Adipocyte (in vitro differentiated cells): Measurements from ENCODE around the gene H2BK1.

Experiments used
- DNase-seq: peaks from one replicate; pipeline ENCODE4 v3.0.0-alpha.2; 2015; ENCODE audit warnings: low read depth
- H3K27me3 ChIP-seq: replicated peaks from 2 replicates; pipeline ENCODE4 v1.7.0; 2013; ENCODE audit warnings: mild to moderate bottlenecking, low read length, moderate library complexity; ENCODE audit not compliant: control insufficient read depth, insufficient read depth
- H3K36me3 ChIP-seq: 2 replicates; pipeline ENCODE4 v1.7.0; 2013; ENCODE audit warnings: low read length, mild to moderate bottlenecking, moderate library complexity; ENCODE audit not compliant: control insufficient read depth, insufficient read depth, severe bottlenecking
- H3K4me1 ChIP-seq: 2 replicates; pipeline ENCODE4 v1.7.0; 2013; ENCODE audit warnings: mild to moderate bottlenecking, low read length, moderate library complexity; ENCODE audit not compliant: control insufficient read depth, insufficient read depth
- H3K4me3 ChIP-seq: 2 replicates; pipeline ENCODE4 v1.7.0; 2013; ENCODE audit warnings: mild to moderate bottlenecking, low read length, moderate library complexity
- H3K9ac ChIP-seq: 2 replicates; pipeline ENCODE4 v1.7.0; 2013; ENCODE audit warnings: mild to moderate bottlenecking, low read length, moderate library complexity
- H3K9me3 ChIP-seq: 2 replicates; pipeline ENCODE4 v1.7.0; 2013; ENCODE audit warnings: mild to moderate bottlenecking, low read length, moderate library complexity; ENCODE audit not compliant: control insufficient read depth

Gene H2BK1

GRCh38 chr7:151244196-151244840 is 34.0 kb upstream of the H2BK1 start:
- Histone ChIP-seq H3K4me3 (no peak overlapping the region), H3K9me3 (no peaks in the 10 kb centered on the region), H3K4me1 (peaks cover 49% of the 10 kb centered on the region), H3K36me3 (peaks cover 30% of the 10 kb centered on the region), H3K9ac (peak overlapping the region; percentile 49), H3K27me3 (no peaks in the 10 kb centered on the region)
- peak; percentile 83 for DNase-seq

GRCh38 chr7:151243408-151244195 is 33.3 kb upstream of the H2BK1 start:
- H3K36me3 ChIP-seq: peaks cover 37% of the 10 kb centered on the region
- H3K4me1 ChIP-seq: peaks cover 48% of the 10 kb centered on the region
- DNase-seq: no peak
- peak overlapping the region; percentile 7 for H3K9ac ChIP-seq
- H3K9me3 ChIP-seq: no peaks in the 10 kb centered on the region
- no peak overlapping the region for H3K4me3 ChIP-seq
- H3K27me3 ChIP-seq: no peaks in the 10 kb centered on the region

- Histone ChIP-seq H3K9ac (peak overlapping the region; percentile 7), H3K9me3 (no peaks in the 10 kb centered on the region), H3K4me1 (peaks cover 48% of the 10 kb centered on the region), H3K4me3 (no peak overlapping the region), H3K27me3 (no peaks in the 10 kb centered on the region), H3K36me3 (peaks cover 41% of the 10 kb centered on the region)
- no peak for DNase-seq
These were observed 32.7 kb upstream of the H2BK1 start for GRCh38 chr7:151243045-151243349.

- peaks cover 47% of the 10 kb centered on the region for H3K36me3 ChIP-seq
- H3K9me3 ChIP-seq: no peaks in the 10 kb centered on the region
- no peaks in the 10 kb centered on the region for H3K27me3 ChIP-seq
- no peak overlapping the region for H3K4me3 ChIP-seq
- H3K4me1 ChIP-seq: peaks cover 44% of the 10 kb centered on the region
- peak overlapping the region; percentile 7 for H3K9ac ChIP-seq
- no peak for DNase-seq
These were observed 32.1 kb upstream of the H2BK1 start for GRCh38 chr7:151242159-151243044.

GRCh38 chr7:151241755-151242096 is 31.4 kb upstream of the H2BK1 start:
- Histone ChIP-seq H3K4me1 (peaks cover 37% of the 10 kb centered on the region), H3K9me3 (no peaks in the 10 kb centered on the region), H3K9ac (no peak overlapping the region), H3K4me3 (no peak overlapping the region), H3K27me3 (no peaks in the 10 kb centered on the region), H3K36me3 (peaks cover 54% of the 10 kb centered on the region)
- no peak for DNase-seq

- DNase-seq: no peak
- Histone ChIP-seq H3K9ac (no peak overlapping the region), H3K9me3 (no peaks in the 10 kb centered on the region), H3K27me3 (no peaks in the 10 kb centered on the region), H3K36me3 (peaks cover 60% of the 10 kb centered on the region), H3K4me1 (peaks cover 31% of the 10 kb centered on the region), H3K4me3 (no peak overlapping the region)
These were observed 30.9 kb upstream of the H2BK1 start for GRCh38 chr7:151240942-151241754.

- no peak for DNase-seq
- H3K9ac ChIP-seq: peak overlapping the region; percentile 49
These were observed 30.2 kb upstream of the H2BK1 start for GRCh38 chr7:151240536-151240935.

GRCh38 chr7:151239837-151240459 is 29.7 kb upstream of the H2BK1 start:
- H3K9ac ChIP-seq: peak overlapping the region; percentile 49
- no peaks in the 10 kb centered on the region for H3K27me3 ChIP-seq
- no peak for DNase-seq
- H3K36me3 ChIP-seq: peaks cover 72% of the 10 kb centered on the region
- H3K4me3 ChIP-seq: no peak overlapping the region
- peaks cover 24% of the 10 kb centered on the region for H3K4me1 ChIP-seq
- no peaks in the 10 kb centered on the region for H3K9me3 ChIP-seq

More at GRCh38 chr7:151240536-151240935, 30.2 kb upstream of the H2BK1 start:
- Histone ChIP-seq H3K36me3 (peaks cover 66% of the 10 kb centered on the region), H3K4me3 (no peak overlapping the region), H3K4me1 (peaks cover 25% of the 10 kb centered on the region), H3K27me3 (no peaks in the 10 kb centered on the region), H3K9me3 (no peaks in the 10 kb centered on the region)

- Histone ChIP-seq H3K36me3 (peaks cover 78% of the 10 kb centered on the region), H3K4me1 (peaks cover 23% of the 10 kb centered on the region), H3K4me3 (no peak overlapping the region), H3K27me3 (no peaks in the 10 kb centered on the region), H3K9ac (no peak overlapping the region), H3K9me3 (no peaks in the 10 kb centered on the region)
- DNase-seq: no peak
These were observed 28.9 kb upstream of the H2BK1 start for GRCh38 chr7:151238924-151239836.
